Measurements from ENCODE around the gene USF3. TPM values are rescaled to one million over a fixed set of nuclear protein-coding genes. Genes with fewer than 3 reads are reported as not detected.

Gene USF3
- total and polyA plus RNA-seq, 8 donors = 3.3 to 30.6 (median 7.6) TPM

DNA sequence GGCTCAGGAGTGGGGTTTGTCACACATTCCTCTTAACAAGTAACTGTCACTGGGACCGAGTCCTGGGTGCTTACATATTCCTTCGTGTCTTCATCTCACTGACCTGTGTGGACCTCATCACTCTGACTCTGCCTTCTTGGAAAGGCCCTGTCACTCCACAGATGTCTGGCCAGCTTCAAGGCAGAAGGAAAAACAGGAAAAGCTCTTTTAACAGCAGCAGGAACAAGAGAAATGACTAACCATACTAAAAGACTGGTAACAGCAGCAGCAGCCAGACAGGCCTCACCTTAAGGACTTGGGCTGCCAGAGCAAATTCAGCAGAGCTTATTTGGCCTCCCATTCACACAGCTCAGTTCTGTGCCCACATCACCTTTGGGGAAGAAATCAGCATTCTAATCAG, 68.1 kb downstream of the USF3 start:
- H3K4me3 ChIP-seq = no peak overlapping the region
- 81 to 100% (median 89%) methylated on average over 2 of the region's 2 CpGs for WGBS, 5 donors
- no peak for DNase-seq
- H3K27ac ChIP-seq = no peak overlapping the region
- H3K36me3 ChIP-seq = peaks cover 0 to 41% (median 23%) of the 10 kb centered on the region in 4 donors
- TF ChIP-seq POLR2A (IDR thresholded peaks at IDR 0.05) (no peak), POLR2AphosphoS5 (IDR thresholded peaks at IDR 0.05) (no peak), EP300 (IDR thresholded peaks at IDR 0.05) (no peak)
- TF ChIP-seq, protein P1, sequence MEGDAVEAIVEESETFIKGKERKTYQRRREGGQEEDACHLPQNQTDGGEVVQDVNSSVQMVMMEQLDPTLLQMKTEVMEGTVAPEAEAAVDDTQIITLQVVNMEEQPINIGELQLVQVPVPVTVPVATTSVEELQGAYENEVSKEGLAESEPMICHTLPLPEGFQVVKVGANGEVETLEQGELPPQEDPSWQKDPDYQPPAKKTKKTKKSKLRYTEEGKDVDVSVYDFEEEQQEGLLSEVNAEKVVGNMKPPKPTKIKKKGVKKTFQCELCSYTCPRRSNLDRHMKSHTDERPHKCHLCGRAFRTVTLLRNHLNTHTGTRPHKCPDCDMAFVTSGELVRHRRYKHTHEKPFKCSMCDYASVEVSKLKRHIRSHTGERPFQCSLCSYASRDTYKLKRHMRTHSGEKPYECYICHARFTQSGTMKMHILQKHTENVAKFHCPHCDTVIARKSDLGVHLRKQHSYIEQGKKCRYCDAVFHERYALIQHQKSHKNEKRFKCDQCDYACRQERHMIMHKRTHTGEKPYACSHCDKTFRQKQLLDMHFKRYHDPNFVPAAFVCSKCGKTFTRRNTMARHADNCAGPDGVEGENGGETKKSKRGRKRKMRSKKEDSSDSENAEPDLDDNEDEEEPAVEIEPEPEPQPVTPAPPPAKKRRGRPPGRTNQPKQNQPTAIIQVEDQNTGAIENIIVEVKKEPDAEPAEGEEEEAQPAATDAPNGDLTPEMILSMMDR (IDR thresholded peaks at IDR 0.05) = no peak
- no peaks in the 10 kb centered on the region for H3K9me3 ChIP-seq
- intact Hi-C loops (cut with DNase I; ENCODE audit: low total_unique reads) = no loop called here
- H3K4me1 ChIP-seq = peaks cover 0 to 20% (median 10%) of the 10 kb centered on the region in 4 donors
- no peaks in the 10 kb centered on the region for H3K27me3 ChIP-seq

DNA sequence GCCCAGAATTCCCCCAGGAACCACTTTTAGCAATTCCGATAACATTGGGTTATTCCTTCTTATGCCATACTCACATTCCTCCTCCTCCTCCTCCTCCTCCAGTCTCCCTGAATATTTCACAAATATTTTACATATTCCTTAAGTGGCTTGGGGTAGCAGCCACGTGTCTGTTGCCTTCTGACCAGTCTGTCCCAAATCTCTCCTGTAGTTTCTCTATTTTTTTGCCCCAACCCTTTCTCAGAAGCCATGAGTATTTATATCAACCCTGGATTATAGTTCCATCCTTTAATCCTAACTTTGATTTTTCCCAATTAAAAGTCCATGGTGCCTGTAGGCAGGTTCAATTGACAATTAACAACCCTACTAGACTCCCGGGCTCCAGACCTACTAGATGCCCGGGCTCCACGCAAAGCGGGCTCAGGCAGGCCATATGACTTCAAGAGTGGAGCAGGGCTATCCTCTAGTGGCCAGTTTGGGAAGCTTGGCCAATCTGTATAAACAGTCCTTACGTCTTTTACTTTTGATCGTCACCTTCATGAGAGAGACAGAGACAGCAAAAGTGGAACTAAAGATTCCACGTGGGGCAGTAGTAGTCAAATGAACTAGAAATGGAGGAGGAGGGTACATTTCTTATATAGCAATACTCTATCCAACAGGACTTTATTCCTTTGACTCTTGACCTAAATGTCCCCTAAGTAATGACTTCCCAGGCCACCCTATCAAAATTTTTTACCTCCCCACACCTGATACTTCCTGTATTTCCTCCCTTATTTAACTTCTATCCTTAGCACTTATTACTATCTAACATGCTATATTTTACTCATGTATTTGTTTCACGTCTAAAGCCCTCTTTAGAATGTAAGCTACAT, 69.7 kb downstream of the USF3 start:
- 24 to 32% (median 28%) methylated on average over 10 of the region's 10 CpGs for WGBS, 5 donors
- H3K4me1 ChIP-seq = peaks cover 0 to 20% (median 10%) of the 10 kb centered on the region in 4 donors
- no peak overlapping the region for H3K4me3 ChIP-seq
- H3K27ac ChIP-seq = no peak overlapping the region
- H3K27me3 ChIP-seq = no peaks in the 10 kb centered on the region
- H3K36me3 ChIP-seq = peaks cover 0 to 43% (median 24%) of the 10 kb centered on the region in 4 donors
- intact Hi-C loops (cut with DNase I; ENCODE audit: low total_unique reads) = no loop called here
- no peaks in the 10 kb centered on the region for H3K9me3 ChIP-seq
- TF ChIP-seq POLR2A (IDR thresholded peaks at IDR 0.05) (no peak), POLR2AphosphoS5 (IDR thresholded peaks at IDR 0.05) (no peak)
- TF ChIP-seq, protein P1 (IDR thresholded peaks at IDR 0.05) = peak in 5 of 7 experiments; percentile 28 to 82 (median 72)
- peak; percentile 44 to 79 for DNase-seq

DNA sequence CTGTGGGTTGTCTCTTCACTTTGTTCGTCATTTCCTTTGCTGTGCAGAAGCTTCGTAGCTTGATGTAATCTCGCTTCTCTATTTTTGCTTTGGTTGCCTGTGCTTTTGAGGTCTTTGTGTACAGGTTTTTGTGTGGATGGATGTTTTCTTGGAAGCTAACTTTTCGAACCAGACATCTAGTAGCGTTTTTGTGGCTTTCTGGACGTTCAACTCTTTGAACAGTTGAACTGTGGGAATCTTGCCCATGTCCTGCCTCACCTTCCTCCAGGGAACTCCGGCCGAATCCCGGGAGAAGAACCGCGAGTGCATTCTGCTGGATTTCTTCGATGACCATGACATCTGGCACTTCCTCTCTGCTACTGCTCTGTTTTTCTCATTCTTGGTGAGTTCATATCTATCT, 70.6 kb downstream of the USF3 start:
- Histone ChIP-seq H3K9me3 (no peaks in the 10 kb centered on the region), H3K27me3 (no peaks in the 10 kb centered on the region), H3K4me3 (no peak overlapping the region), H3K4me1 (peaks cover 0 to 16% (median 9%) of the 10 kb centered on the region in 4 donors), H3K36me3 (peaks cover 0 to 50% (median 24%) of the 10 kb centered on the region in 4 donors), H3K27ac (no peak overlapping the region)
- no peak for TF ChIP-seq POLR2A (IDR thresholded peaks at IDR 0.05)
- TF ChIP-seq, protein P1 (IDR thresholded peaks at IDR 0.05) = no peak
- no peak for TF ChIP-seq POLR2AphosphoS5 (IDR thresholded peaks at IDR 0.05)
- no peak for TF ChIP-seq EP300 (IDR thresholded peaks at IDR 0.05)
- intact Hi-C loops (cut with DNase I; ENCODE audit: low total_unique reads) = no loop called here
- no peak for DNase-seq
- 67 to 83% (median 80%) methylated on average over 11 to 12 of the region's 12 CpGs for WGBS, 5 donors

DNA sequence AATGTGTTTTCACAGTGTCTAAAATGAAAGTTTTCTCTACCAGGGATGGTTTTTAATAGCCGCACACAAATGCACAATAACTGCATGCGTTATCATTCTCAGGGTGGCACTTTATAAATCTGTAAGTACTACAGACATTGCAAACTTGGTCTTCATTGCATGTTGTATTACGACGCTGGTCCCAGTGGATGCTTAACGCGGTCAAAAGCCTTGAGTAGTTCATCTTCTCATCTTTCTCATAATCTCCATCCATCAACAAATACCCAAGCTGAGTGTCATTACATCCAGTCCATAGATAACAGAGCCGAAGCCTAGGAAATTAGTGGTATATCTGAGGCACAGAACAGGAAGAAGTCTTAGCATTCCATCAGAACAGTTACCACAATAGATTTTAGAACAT, 72.6 kb downstream of the USF3 start:
- DNase-seq = no peak
- Histone ChIP-seq H3K4me1 (peaks cover 0 to 9% (median 4%) of the 10 kb centered on the region in 4 donors), H3K36me3 (peaks cover 0 to 56% (median 30%) of the 10 kb centered on the region in 4 donors), H3K27me3 (no peaks in the 10 kb centered on the region), H3K27ac (no peak overlapping the region), H3K4me3 (no peak overlapping the region), H3K9me3 (no peaks in the 10 kb centered on the region)
- no peak for TF ChIP-seq EP300 (IDR thresholded peaks at IDR 0.05)
- TF ChIP-seq, protein P1 (IDR thresholded peaks at IDR 0.05) = no peak
- TF ChIP-seq POLR2AphosphoS5 (IDR thresholded peaks at IDR 0.05) = no peak
- TF ChIP-seq POLR2A (IDR thresholded peaks at IDR 0.05) = no peak
- intact Hi-C loops (cut with DNase I; ENCODE audit: low total_unique reads) = no loop called here
- 92 to 95% (median 92%) methylated on average over 7 of the region's 7 CpGs for WGBS, 5 donors

Data from stomach (tissue), 9 donors.